NCI-H446 treated with DMSO at 0.1 percent for 48 hours (cell line): ENCODE measurements around the gene NCMAP.
"Not testable (repeated sequence)": the region's sequence is repeated elsewhere in the genome, so short reads cannot be mapped to it uniquely, and the experiment has no call there.

ENCODE experiments used
- DNase-seq: peaks from one replicate; lab custom pipeline; 2025; lab: John Stamatoyannopoulos, UW

NCMAP gene, protein sequence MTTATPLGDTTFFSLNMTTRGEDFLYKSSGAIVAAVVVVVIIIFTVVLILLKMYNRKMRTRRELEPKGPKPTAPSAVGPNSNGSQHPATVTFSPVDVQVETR

DNA sequence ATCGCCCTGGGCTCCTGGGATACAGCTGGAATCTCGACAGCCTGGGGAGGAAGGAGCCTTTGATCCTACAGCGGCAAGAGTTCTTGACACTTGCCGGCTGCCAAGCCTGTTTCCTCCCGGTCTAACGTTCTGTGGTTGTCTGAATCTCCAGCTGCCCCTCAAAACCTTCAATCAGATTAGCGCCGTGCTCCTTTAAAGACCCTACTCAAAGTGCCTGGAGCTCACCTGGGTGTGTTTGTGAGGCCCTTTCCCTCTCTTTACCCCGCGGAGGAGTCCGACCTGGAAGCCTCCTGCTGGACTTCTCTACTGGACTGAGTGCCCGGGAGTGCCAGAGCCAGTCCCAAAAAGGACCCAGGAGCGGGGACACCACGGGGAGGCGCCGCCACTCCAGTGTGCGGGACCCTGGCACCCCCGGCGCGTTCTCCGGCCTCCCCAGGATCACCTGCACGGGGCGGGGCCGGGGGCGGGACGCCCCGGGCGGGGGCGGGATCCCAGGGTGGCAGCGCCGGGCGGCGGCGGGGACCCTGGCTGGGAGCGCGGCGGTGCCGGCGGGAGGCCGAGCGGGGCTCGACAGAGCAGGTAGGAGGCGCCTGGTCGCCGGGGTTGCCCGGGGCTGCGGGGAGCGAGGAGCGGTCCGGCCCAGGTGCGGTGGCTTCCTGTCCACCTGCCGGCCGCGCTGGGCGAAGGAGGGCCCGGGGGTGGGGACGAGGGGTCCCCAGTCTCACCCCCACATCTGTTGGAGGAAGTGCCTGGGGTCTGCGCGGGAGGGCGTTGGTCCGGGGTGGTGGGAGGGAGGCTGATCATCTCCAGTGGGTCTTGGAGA lies at the start of gene NCMAP:
NCMAP (plus strand) TSS at position 497 of the 823 bp plus-strand sequence. CDS start 39,344 bp downstream, outside the sequence.
- DNase-seq, result no peak

DNA sequence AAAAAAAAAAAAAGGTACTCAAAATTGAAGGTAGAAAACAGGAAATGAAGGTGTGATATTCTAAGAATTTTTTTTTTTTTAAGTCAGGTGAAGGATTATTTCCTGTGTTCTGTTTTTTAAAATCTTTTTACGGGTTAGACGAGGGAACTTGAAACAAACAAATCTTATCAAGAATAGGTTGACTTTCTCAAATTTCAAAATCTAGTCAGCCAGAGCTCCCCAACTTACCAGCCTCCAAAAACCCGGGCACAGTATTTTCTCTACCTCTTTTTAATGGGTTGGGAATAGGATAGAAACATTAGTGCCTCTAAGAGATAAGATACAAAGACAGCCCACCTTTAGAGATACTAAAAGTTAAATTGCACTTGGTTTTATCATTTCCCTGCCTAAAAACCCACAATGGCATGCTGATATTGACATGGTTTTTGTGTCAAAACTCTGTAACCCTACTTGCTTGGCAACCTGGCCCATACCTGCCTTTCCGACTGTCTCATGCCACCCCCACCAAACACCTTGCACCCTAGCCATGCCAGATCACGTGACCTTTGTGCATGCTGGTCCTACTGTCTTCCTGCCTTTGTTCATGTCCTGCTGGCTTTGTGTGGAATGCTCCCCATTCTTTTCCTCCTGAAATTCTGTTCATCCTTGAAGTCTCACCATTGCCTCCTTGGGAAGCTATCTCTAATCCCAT lies 49.1 kb upstream of the NCMAP start:
- DNase-seq, result no peak

DNA sequence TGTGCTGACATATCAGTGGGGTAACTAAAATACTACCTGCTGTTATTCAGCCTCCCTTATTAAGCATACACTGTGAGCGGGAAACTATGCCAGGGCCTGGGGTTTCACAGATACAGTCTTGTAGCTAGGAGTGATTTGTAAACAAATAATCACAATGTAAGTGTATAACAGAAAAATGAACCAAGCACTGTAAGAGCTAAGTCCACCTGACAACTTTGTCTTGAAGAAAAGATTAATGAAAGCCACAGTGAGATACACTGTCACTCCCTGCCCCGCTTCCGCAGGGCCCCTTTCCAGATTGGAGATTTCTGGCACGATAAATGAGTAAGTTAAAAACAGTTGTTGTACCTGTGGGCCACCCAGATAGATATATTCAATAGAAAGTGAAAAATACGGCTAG lies 48.5 kb upstream of the NCMAP start:
- DNase-seq, result no peak

DNA sequence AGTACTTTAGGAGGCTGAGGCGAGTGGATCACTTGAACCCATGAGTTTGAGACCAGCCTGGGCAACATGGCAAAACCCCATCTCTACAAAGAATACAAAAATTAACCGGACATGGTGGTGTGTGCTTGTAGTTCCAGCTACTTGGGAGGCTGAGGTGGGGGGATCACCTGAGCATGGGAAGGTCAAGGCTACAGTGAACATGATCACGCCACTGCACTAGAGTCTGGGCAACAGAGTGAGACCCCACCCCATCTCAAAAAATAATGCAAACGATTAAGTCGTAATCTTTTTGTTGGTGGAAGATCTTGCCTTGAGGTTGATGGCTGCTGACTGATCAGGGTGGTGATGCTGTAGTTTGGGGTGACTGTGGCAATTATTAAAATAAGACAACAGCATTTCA lies 47.0 kb upstream of the NCMAP start:
- no peak for DNase-seq

DNA sequence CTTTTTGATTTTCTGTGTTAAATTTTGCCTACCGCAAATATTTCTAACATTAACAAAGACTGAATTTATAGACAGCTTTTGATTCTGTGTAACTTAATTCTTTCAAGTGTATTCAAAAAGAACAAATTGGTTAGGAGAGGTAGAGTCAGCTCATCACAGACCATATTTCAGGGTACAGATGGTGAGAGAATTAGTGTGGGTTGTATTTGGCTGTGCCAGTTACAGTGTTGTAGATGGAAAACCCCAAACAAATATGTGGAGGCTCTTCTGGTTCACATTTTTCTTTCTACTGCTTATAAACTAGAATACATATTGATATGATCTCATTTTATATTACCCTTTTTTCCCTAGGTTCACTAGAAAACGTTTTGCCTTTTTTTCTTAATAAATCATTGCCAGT lies 42.2 kb upstream of the NCMAP start:
- DNase-seq, result no peak

DNA sequence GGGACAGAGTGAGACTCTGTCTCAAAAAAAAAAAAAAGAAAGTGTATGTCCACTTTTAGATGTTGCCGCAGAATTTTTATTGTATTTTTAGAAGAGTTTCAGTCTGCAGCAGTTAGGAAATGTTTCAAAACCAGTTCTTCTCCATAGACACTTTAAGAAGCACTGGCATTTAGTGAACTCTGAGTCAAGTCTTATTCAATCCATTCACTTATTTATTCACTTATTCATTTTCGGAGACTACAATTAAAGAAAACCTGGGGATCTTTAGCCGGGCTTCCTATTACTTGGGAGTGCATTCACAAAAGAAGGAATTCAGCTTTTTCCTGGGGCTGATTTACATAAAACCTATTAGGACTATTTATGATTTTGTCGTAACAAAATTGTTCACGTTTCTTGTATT lies 40.9 kb upstream of the NCMAP start:
- DNase-seq, result no peak

DNA sequence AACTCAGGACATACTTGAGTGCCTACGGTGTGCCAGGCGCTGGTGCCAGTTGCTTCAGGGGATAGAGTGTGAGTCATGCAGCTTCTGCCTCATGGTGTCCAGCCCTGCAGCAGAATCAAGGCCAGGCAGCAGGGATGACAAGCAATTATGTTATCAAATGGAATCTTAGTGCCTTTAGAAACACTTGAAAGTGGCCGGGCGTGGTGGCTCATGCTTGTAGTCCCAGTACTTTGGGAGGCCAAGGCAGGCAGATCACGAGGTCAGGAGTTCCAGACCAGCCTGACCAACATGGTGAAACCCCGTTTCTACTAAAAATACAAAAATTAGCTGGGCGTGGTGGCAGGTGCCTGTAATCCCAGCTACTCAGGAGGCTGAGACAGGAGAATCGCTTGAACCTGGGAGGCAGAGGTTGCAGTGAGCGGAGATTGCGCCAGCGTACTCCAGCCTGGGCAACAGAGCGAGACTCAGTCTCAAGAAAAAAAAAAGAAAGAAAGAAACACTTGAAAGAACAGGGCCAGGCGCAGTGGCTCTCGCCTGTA lies 40.1 kb upstream of the NCMAP start:
- DNase-seq, result not testable (repeated sequence)

DNA sequence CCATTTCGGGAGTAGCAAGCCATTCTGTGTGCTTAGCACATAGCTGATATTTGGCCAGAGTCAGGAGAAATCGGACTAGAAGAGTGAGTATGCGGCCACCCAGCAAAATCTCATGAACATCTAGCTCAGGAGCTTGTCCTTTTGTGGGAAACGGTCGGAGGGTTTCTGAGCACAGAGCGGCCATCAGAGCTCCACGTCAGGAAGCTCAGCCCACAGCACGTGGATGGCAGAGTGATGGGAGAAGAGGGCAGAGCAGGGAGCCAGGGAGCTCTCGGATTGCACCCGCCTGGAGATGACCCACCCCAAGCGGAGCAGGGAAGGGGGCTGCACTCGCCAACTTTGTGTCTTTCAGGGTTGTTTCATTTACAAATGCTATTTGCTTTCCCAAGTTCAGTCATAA lies 39.4 kb upstream of the NCMAP start:
- DNase-seq, result no peak

DNA sequence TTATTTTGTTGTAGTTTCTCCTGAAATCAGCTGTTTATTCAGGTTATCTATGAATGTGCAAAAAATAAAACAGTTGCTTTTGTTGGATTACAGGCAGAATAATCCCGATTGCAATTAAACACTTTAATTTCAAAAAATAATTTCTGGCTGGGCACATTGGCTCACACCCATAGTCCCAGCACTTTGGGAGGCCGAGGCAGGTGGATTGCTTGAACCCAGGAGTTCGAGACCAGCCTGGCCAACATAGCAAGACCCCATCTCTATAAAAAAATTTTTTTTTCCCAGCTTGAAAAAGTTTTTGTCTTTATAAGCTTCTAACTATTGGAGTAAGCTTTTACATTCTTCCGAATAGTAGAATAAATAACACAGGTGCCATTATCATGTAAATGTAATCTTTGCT lies 38.0 kb upstream of the NCMAP start:
- DNase-seq, result no peak

DNA sequence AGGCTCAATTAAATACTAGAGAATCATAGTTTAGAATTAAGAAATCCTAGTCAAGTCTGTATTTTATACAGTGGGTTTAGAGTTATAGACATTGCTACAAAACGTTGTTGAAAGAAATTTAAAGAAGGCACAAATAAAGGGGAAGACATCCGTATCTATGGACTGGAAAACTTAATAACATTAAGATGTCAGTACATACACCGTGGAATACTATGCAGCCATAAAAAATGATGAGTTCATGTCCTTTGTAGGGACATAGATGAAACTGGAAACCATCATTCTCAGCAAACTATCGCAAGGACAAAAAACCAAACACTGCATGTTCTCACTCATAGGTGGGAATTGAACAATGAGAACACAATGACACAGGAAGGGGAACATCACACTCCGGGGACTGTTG lies 35.6 kb upstream of the NCMAP start:
- DNase-seq, result not testable (repeated sequence)

DNA sequence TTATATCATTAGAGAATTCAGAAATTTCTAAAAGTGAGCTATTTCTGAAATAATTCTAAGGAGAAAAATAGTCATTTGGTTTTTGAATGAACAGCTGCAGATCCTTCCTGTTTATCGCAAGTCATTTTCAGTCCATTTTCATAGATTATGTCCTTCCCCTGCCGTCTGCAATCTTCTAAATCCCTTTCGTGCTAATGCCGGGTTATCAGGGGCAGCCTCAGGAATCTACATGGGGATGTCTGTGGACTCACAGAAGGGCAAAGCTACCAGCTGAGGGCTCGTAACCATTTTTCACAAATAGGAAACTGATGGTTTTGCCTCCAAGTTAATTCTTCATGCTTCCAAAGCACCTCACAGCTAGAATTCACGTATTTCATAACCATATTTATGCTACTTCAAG lies 30.3 kb upstream of the NCMAP start:
- DNase-seq, result no peak

DNA sequence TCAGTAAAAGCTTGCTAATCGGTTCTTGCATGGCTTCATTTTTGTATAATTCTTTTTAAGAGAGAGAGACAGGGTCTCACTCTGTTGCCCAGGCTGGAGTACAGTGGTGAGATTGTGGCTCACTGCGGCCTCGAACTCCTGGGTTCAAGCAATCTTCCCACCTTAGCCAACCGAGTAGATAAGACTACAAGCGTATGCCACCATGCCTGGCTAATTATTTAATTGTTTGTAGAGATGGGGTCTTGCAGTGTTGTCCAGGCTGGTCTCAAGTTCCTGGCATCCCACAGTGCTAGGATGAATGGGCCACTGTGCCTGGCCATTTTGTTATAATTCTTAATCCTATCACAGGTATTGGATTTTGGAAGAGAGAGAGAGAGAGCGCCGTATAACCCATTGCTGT lies 29.8 kb upstream of the NCMAP start:
- DNase-seq, result no peak

DNA sequence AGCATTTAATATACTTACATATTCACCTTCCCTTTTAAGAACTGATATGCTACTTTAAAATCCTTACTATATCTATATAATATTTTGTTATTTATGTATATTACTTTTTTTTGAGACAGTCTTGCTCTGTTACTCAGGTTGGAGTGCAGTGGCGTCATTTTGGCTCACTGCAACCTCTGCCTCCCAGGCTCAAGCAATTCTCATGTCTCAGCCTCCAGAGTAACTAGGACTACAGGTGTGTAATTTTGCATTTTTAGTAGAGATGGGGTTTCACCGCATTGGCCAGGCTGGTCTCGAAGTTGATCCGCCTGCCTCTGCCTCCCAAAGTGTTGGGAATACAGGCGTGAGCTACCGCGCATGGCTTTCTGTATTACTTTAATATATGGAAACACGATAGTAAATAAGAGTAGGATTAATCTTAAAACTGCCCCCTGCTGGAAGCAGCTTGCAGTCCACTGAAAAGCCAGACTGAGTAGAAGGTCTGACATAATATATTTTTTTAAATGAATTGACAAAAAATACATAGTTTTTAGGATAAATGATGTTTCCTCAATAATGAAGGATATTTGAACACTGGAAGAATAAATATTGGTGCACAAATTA lies 28.8 kb upstream of the NCMAP start:
- no peak for DNase-seq

DNA sequence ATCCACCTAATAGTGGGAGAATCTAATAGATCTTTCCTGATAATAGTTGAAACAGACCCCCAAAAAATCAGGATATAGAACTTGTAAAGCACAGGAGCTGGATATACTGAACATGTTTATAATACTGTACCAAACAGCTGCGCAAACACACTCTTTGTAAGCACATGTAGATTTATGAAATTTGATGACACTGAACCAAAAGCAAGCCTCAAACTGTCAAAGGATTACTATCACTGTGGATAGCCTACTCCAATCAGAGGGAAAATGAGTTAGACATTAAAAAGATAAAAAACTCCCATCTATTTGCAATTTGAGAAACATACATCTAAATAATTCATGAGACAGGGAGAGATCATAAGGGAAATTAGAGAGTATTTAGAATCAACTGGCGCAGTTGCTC lies 27.1 kb upstream of the NCMAP start:
- DNase-seq, result no peak

DNA sequence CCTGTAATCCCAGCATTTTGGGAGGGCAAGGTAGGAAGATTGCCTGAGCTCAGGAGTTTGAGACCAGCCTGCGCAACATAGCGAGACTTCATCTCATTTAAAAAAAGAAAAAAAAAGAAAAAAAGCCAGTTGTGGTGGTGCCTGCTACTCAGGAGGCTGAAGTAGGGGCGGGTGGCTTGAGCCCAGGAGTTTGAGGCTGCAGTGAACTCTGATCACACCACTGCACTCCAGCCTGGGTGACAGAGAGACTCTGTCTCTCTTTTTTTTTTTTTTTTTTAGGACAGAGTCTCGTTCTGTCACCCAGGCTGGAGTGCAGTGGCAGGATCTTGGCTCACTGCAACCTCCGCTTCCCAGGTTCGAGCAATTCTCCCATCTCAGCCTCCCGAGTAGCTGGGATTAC lies 26.6 kb upstream of the NCMAP start:
- not testable (repeated sequence) for DNase-seq

DNA sequence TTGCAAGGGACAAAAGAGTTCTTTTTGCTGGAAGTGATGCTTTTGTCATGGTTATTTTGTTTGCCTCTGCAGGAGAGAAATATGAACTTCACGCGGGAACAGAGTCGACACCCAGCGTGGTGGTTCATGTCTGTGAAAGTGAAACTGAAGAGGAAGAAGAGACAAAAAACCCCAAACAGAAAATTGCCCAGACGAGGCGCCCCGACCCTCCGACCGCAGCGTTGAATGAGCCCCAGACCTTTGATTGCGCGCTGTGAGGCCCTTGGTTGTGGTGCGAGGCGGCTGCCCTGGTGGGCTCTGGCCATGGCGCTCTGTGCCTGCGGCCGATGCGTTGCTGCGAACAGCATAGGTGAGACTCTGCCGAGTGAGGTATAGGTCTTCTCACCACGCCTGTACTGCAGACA lies 20.9 kb upstream of the NCMAP start:
- no peak for DNase-seq

DNA sequence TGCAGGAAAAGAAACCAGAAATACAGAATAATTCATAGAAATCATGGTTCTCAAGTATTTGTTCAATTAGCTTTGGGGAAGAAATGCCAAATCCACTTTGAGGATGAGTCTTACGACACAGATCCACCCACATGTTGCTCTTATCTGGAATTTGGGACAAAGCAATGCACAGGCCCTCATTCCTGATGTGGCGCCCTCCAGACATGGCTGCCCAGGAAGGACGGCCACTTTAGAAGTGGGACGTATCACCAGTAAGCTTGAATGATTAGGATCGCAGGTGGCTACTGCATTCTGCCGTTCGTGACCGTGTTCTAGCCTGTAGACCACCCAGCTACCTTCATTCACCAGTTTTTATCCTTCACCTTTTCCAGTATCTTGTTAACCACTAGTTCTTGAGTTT lies 20.1 kb upstream of the NCMAP start:
- DNase-seq, result no peak

DNA sequence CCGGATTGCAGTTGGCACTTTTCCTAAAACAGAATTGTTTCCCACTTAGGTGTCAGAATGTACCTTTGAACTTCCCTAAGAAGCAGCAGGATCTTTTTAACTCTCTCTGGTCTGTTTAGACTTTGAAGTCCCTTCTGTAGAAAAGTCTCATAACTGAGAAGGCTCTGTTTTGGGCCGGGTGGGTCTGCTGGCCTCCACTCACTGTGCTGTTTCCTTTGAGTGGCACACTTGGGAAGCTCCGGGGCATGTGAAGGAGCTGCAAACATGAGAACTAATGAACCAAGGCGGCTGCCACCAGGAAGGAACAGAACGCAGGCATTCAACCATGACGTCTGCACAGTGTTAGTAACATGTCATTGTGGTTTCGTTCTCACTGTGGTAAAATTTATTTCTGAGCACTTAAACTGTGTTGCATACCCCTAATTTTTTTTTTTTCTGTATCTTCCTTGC lies 19.5 kb upstream of the NCMAP start:
- no peak for DNase-seq

DNA sequence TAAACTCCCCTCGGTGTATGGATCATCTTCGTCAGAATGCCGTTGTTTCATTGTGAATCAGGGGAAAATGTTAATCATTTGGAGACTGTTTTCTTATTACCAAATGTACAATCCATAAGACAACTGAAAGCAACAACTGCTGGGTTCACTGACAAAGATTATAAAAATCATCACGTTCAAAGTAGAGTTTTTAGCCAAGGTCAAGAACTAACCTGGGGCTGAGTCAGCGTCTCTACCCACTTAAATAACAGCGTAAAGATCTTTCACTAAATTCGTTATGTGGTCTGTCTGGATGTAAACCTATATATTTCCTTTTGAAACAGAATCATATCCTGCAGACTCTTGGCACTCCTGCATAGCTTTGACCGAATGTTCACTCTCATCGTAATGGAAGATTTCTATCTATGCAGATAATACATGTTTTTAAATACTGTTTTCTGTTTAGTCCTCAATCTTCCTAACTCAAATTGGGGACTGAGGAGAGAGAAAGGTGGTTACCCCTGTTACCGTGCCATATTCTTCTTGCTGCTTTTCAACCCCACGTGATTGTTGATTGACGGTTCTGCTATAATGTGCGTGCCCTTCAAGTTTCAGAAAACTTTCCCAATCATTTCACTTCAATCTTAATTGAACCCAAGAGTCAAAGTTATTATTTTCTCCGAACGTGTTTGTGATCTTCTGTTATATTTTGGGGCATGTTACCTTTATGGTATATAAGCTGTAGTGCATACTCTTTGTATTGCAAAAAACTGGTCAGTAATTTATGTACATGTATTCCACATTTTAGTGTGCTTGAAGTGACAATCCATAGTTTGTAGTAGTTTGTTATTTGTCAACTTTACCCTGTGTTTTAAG lies 15.6 kb upstream of the NCMAP start:
- DNase-seq, result no peak

DNA sequence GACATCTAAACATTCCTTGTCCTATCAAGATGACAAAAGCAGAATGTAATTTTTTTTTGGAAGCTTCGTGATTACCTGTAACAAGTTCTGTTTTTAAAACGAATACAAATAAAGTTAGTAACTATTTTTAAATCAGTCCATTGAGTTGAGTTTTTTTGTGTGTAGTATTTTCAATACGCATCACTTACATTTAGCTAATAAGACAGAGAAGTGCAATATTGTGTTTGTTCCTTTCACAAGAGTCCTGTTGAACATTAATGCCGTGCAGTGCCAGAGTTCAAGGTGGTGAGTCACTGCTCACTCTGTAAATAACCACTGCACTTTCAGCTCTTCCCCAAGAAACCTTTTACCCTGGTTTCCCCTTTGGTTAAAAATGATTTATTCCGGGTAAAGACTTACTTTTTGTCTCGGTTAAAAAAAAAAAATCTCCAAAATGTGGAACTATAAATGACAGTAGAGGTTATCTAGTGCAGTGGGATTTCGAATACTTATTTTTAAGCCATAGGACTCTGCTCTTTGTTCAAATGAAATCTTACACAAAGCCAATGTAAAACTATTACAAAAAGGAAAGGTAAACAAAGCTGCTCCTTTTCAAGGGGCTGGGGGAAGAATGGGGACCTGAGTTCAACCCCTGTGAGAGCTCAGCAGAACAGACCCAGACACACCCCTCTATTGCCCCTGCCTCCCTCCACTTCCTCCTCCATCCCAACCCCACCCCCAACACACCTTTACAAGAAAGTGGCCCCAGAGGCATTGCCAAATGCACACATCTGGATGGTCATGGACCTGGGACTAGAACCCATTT lies 14.8 kb upstream of the NCMAP start:
- no peak for DNase-seq
